DMS 273 (cell line): ENCODE measurements around the gene CD6.

Experiments
- DNase-seq: peaks from one replicate; lab custom pipeline; 2025; ENCODE audit not compliant: unreplicated experiment; lab: John Stamatoyannopoulos, UW

CD6 gene

DNA sequence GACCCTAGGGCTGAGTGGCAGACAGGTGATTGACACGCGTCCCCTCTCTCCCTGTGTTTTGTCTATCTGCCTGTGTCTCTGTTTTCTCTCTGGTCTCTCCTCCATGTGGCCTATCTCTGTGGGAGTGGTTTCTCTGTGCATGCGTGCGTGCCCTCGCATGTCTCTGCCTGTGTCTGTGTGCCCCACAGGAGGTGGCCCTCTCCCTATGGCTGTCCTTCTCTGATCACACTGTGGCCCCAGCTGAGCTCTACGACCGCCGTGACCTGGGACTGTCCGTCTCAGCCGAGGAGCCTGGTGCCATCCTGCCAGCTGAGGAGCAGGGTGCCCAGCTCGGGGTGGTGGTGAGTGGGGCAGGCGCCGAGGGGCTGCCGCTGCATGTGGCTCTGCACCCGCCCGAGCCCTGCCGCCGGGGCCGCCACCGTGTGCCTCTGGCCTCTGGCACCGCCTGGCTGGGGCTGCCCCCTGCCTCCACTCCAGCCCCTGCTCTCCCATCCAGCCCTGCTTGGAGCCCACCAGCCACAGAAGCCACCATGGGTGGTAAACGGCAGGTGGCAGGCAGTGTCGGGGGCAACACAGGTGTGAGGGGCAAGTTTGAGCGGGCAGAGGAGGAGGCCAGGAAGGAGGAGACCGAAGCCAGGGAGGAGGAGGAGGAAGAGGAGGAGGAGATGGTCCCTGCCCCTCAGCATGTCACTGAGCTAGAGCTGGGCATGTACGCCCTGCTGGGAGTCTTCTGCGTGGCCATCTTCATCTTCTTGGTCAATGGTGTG is 35.6 kb upstream of the CD6 start:
- DNase-seq: no peak

DNA sequence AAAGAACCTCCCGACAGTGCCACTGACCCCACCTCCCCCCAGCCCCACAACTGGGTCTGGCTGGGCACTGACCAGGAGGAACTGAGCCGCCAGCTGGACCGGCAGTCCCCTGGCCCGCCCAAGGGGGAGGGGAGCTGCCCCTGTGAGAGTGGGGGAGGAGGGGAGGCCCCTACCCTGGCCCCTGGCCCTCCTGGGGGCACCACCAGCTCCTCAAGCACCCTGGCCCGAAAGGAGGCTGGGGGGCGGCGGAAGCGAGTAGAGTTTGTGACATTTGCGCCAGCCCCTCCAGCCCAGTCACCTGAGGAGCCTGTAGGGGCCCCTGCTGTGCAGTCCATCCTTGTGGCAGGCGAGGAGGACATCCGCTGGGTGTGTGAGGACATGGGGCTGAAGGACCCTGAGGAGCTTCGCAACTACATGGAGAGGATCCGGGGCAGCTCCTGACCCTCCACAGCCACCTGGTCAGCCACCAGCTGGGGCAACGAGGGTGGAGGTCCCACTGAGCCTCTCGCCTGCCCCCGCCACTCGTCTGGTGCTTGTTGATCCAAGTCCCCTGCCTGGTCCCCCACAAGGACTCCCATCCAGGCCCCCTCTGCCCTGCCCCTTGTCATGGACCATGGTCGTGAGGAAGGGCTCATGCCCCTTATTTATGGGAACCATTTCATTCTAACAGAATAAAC is 34.9 kb upstream of the CD6 start:
- no peak for DNase-seq

DNA sequence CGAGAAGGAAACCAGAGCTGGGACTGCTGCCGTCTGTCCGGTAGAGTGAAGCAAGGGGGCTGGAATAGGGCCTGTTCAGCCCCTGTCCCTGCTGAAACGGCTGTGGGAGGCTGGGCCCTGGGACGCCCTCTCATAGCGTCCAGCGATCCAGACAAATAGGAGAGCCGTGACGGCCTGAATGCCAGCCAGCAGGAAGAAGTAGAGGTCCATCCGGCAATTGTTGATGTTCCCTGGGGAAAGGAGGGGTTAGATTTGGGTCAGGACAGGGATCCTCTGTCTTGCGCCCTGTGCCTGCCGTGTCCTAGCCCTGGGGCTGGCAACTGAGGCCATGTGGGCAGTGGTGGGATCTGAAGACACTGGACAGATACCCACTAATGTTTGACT is 34.3 kb upstream of the CD6 start:
- DNase-seq: no peak

DNA sequence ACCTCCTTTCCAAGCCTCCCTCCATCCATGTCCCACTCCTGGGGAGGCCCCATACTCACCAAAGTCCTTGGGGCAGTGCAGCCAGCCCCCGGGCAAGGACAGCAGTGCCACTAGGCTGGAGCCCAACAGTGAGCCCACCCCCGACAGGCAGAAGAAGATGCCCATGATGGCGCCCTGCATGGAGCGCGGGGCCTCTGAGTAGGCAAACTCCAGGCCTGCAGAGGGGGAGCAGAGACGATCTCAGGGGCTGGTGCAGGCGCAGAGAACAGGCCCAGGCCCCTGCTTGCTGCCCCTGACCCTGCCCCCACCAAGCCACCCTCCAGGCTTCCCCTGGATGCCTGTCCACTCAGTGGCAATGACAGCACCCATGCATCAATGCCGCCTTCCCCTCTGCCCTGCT is 33.7 kb upstream of the CD6 start:
- no peak for DNase-seq

DNA sequence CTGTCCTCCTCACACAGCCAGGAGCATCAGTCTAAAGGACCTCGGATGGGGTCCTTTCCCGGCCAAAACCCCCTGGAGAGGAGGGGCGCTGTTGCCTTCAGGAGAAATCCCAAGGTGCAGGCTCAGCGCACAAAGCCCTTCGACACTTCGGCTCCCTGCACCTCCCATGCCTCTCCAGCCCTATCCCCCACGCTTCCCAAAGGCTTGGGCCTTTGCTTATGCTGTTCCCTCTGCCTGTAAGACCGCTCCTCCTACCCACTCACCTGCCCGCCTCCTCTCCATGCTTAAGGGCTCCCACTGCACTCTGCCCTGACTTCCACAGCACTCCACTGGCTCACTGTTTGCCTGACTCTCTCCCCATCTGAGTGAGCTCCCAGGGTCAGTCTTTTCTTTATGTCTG is 33.0 kb upstream of the CD6 start:
- DNase-seq: no peak

DNA sequence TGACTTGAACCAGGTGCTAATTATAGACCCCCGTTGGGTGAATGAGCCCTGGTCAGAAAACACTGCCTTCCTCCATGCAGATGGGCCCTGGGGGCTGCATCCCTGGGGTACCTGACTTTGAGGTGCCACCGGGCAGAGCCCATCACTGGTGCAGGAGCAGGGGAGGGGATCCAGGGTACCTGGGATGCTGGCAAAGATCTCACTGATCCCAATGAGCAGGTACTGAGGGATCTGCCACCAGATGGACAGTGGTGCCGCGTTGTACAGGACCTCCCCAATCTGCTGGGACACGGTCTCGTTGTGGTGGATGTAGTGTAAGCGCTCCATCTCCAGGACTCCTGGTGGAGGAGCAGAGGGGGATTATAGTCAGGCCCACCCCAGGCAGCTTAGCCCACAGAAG is 32.2 kb upstream of the CD6 start:
- no peak for DNase-seq

DNA sequence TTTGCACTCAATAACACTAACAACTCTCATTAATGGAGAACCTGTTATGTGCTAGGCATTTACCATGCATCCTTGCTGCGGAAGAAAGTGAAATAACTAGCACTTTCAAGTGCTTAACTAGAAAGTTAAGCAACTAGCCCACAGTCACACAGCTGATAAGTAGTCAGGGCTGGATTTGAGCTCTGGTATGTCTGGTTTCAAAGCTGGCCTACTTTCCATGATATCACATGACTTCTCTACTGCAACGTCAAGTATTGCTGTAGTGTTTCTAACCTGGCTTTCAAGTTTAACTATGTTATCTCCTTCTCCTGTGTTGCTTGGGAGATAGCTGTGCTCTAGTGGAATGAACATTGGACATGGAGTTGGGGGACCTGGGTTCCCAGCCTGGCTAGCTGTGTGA is 31.6 kb upstream of the CD6 start:
- no peak for DNase-seq

DNA sequence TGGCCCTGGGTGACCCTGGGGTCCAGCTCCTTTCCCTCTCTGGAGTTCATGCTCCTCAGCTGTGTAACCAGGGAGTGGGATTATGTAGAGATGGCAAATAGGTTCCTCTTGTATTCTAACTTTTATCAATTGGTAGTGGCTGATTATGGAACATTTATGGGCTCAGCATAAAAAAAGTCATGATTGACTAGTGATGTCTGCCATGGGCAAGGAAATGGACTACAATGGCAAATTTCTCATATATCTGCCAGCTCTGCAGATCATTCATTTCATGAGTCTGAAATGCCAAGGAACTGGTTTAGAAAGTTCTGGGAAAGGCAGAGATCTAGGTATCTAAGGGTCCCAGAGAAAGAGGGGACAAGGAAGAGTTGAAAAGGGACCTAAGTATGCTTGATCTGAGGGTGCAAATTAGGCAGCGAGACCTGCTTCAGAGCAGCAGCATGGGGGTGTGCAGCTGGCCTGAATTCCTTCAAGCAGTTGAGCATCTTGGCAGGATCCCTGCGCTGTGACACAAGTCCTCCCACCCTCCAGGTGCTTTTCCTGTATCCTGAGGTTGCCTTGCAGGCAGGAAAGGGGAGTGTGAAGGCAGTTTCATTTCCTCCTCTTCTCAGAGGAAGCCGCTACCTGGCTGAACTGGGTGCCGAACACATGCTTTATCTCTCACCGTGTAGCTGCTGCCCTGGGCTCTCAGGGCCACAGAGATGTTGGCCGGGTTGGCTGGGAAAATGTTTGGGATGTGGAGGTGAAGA is 29.9 kb upstream of the CD6 start:
- no peak for DNase-seq

DNA sequence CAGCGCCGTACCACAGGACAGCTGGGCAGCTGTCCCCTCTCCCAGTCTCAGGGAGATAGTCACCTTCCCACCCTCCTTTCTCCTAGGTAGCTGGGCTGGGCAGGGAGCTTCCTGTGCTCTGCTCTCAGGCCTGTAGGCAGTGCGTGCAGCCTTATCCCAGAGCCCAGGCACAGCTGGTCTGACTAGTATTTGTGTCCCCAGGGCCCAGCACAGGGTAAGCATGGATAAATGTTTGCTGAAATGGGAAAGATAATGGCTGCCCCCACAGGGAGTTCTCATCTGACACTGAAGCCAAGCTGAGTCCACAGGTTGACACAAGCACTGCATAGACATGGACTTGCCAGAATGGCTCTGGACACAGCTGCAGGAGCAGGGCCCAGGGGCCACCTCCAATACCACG is 29.3 kb upstream of the CD6 start:
- peak; percentile 45 for DNase-seq

DNA sequence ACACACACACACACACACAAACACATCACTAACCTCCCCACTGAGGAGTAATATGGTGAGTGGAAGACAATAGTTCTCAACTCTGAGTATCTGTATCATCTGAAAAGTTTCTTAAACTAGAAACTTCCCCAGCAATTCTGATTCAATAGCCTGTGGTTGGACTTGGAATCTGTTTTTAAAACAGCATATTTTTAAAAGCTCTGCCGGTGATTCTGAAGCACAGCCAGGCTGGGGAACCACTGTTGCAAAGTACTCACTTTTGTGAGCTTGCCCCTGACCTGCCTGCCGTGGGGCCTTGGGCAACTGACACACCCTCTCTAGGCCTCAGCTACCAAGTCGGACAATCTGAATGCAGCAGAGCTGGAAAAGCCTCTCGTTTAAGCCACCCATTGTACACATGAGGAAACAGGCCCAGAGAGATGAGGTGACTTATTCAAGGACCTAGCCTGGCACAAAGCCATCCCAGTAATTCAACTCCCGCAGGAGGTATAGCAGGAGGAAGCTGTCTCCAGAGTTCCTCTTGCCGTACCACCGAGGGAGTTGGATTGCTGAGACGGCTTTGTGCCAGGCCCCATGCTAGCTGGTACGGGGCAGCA is 28.4 kb upstream of the CD6 start:
- DNase-seq: peak; percentile 62

DNA sequence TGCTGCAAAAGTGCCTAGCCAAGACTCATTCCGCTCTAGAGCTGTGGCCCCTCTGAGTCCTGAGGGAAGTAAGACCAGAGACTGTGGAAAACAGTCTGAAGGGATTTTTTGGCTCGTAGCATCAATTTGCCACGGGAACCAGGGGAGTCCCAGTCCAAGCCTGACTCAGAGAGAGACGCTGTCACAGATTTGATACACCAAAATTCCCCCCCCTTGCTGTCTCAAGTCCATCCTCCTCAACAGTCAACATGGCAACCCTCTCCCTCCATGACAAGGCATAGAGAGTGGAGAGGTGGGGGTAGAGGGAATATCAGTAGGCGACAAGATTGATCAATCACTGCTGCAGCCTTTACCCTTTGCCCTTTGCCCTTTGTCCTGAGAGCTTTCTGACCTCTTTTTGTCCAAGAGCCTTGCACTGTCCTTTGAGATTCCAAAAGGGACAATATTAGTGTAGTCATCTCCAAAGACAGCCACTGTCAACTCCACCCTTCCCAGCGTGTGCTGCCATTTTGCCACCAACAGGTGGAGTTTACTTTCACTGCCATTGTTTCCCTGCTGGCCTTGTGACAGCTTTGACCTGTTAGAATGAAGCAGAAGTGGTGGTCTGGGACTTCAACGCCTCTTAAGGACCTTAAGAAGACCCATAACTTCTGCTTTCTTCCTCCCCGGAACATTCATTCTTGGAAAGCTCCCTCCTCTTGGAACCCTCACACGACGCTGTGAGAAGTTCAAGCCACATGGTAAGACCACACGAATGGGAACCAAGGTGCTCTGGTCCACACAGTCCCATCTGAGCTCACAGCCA is 26.8 kb upstream of the CD6 start:
- DNase-seq: peak; percentile 15

DNA sequence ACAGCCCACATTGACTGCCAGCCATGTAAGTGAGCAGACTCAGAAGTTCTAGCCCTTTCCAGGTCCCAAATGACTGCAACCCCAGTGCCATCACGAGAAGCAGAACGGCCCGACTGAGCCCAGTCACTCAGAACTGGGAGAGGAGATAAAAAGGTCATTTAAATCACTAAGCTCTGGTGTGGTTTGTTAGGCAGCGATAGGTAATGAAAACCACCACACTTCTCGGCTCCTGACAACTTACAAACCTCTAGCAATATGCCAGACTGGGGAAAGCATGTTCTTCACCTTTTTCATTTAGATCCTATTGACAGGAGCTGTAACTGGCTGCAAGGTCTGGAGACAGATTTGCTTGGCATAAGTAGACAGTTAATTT is 26.2 kb upstream of the CD6 start:
- DNase-seq: no peak

DNA sequence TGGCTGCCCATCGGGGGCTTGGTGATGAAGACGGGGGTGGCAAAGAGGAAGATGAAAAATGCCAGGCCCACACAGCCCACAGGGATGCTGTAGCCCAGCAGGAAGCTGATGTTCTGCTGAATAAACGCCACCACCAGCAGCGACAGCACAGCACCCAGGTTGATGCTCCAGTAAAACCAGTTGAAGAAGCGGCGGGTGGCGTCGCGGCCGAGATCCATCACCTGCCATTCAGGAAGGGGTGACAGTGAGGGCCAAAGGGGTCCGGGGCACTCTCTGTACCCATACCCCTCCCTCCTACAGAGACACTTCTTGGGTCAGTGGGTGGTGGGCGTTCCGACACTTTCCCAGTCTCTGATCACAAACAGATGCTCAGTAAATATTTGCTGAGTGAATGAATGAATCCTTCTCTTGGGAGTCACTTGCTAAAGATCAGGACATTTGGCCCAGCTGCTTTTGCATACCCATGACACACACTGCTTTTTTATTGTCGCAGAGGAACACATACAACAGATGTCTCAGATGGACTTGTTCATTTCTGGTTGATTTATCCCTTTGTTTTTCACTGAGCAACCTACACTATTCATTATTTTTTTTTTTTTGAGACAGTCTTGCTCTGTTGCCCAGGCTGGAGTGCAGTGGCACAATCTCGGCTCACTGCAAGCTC is 24.7 kb upstream of the CD6 start:
- DNase-seq: no peak

DNA sequence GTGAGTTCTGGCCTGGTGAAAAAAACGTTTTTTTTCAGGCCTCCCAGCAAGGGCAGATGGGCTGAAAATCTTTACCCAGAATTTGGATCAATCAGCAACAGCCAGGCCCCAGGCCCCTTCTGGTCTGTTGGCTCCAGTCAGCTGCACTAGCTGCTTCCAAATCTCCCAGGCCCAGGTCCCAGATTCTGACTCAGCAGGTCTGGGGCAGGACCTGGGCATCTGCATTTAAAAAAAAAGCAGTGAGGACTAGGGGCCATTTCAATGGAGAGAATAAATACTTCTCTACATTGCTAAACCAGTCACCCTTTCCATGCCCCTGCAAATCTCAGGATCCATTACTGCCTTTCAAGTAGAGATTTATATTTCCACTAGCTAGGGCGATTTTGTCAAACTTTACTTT is 23.8 kb upstream of the CD6 start:
- peak; percentile 58 for DNase-seq

DNA sequence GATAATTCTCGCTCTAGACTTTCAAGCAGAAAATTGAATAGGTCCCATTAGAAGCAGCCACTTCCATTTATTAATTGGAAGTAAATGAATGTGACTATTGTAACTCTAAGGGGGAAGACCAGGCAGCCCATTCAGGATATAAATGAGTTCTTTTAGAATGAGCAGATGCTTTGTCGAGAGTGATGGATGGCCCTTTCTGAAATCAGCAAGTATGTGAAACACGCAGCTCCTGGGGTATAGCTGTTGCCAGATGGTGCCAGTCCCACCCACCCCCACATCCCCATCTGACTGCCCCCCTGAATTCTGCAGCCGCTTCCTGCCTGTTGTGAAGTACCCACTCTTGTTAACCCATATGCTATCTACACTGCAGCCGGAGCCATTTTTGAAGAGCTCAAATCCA is 23.2 kb upstream of the CD6 start:
- peak; percentile 30 for DNase-seq

DNA sequence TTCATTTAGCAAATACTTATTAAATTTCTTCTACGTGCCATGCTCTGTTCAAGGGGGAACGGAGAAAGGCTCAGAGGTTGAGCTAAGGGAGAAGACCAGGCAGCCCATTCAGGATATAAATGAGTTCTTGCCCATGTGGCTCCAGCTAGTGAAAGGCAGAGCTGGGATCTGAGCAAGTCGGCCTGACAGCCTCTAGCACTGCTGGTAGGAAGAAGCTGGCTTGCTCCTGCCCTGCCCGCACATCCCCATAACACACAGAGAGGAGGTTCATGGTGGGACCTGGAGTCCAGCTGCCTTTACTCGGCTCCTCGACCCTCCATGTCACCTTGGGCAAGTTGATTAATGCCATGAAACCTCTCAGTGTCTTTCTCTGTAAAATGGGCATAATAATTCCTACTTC is 21.5 kb upstream of the CD6 start:
- no peak for DNase-seq

DNA sequence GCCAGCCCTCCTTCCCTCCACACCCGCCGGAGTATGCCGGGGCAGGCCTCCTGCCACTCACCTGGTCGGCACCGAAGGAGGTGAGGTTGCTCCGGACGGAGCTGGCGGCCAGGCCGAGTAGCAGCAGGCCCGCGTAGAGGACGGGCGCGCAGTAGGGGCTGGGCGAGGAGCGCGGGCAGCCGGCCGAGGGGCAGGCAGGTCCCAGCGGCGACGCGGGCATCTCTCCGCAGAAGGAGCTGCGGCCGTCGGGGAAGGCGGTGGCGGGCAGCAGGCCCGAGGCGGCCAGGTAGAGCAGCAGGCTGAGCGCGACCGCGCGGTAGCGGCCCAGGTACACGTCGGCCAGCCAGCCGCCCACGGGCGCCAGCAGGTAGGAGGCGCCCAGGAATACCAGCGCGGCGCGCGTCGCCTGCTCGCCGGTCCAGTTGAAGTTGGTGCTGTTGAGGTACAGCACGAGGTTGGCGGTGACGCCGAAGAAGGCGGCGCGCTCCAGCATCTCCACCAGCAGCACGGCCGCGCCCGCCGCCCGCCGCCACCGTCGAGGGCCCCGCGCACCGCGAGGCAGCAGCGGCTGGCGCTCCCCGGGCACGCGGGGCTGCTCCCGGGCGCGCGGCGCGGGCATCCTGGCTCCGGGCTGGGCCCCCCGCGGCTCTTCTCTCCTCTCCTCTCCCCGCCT is 20.4 kb upstream of the CD6 start:
- no peak for DNase-seq

DNA sequence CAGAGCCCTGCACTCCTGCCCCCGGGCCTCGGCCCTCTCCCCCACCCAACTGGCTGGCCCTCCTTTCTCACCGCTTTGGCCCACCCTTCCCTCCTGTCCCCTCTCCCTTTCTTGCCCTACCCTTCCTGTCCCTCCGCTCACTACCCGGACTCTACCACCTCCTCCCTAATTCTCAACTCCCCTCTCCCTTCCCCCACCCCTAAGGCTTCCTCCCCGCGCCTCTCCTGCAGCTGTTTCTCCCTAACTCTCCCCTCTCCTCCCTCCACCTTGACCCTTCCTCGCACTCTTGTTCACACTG is 19.9 kb upstream of the CD6 start:
- no peak for DNase-seq

DNA sequence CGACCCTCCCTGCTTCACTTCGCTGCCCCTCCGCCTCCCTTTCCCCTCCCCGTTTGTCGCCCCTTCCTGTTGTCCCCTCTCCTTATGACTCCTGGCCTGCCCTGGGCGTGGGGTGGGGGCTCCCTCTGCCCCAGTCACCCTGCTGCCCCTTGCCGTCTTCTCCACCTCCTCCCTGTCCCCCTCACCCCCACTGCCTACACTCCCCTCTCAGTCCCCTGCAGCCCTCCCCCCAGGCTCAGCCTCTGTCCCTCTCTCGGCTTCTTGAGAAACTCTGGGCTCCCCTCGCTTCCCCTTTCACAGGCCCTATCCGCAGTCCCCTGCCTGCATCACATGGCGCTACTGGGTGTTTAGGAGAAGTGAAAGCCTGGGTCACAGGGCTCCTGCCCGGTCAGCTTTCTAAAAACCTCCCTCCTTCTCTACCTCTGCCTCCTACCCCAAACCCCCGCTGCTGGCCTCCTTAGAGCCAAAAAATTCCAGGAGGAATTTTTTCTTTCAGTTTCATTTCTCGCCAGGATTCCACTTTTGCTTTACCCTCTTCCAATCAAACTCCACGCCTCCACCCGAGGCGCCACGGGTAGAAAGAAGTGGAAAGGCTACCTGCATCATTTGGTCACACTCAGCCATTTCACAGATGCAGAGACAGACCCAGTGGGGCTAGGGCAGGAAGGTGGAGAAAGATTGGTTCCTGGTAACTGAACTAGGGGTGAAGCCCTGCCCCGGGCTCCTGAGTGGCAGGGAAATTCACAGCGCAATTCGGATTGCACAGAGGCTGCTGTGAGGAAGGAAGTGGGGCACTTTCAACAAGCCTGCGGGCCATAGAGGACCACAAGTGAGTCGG is 19.4 kb upstream of the CD6 start, which contains the start of gene SLC15A3:
SLC15A3 (minus strand) TSS at position 273 of the 838 bp plus-strand sequence. CDS start 625 bp downstream, outside the sequence.
- no peak for DNase-seq
